Measurements from ENCODE around the gene CNST.
"Not testable (repeated sequence)": the region's sequence is repeated elsewhere in the genome, so short reads cannot be mapped to it uniquely, and the experiment has no call there.

CNST gene

DNA sequence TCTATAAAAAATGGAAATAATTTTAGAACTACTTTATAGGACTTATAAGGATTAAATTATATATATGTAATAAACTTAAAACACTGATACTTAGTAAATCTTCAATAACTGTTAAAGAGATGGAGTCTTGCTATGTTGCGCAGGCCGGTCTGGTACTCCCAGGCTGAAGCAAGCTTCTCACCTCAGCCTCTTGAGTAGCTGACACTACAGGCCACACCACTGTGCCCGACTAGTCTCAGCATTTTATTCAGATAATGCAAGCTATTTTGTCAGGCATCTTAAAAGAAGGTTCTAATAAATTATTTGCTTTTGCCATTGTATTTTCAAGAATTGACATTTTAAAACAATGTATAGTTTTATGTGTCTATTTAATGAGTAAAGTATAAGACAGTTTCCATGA, 20.8 kb downstream of the CNST start:
- no peak for DNase-seq

- no peak for DNase-seq
Measured at GRCh38 chr1:246587606-246588005, 21.4 kb downstream of the CNST start.

GRCh38 chr1:246588159-246588721, 22.0 kb downstream of the CNST start:
- DNase-seq = no peak

- DNase-seq = not testable (repeated sequence)
Measured at GRCh38 chr1:246589919-246590318, 23.7 kb downstream of the CNST start.

GRCh38 chr1:246591047-246591446, 24.8 kb downstream of the CNST start:
- no peak for DNase-seq

GRCh38 chr1:246591504-246591903, 25.2 kb downstream of the CNST start:
- DNase-seq = no peak

DNA sequence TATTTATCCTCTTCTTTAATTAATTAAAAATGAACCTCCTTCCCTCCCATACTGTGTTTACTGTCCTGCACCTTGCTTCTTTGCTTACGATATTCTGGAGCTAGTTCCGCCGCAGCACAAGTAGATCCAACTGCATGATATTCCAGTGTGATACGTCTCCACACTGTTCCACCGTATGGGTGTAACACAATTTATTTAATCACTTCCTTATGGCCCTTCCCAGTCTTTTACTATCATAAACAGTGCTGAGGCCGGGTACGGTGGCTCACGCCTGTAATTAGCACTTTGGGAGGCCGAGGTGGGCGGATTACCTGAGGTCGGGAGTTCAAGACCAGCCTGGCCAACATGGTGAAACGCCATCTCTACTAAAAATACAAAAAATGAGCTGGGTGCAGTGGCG, 25.7 kb downstream of the CNST start:
- DNase-seq = no peak

GRCh38 chr1:246592695-246593094, 26.4 kb downstream of the CNST start:
- no peak for DNase-seq

GRCh38 chr1:246595146-246595545, 28.9 kb downstream of the CNST start:
- no peak for DNase-seq

- no peak for DNase-seq
Measured at GRCh38 chr1:246597340-246597739, 31.1 kb downstream of the CNST start.

- no peak for DNase-seq
Measured at GRCh38 chr1:246597971-246598370, 31.7 kb downstream of the CNST start.

DNA sequence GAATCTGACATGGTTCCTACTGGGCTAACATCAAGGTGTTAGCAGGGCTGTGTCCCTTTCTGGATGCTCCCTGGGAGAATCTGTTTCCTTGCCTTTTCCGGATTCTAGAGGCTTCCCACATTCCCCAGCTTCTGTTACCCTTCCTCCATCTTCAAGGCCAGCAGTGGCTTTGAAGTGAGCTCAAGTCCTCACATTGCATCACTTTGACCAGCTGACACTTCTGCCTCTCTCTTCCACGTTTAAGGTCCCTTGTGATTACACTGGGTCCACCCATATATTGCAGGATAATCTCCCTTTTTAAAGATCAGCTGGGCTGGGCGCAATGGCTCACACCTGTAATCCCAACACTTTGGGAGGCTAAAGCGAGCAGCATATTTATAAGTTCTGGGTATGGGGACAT, 33.1 kb downstream of the CNST start:
- no peak for DNase-seq

GRCh38 chr1:246600579-246600978, 34.3 kb downstream of the CNST start:
- DNase-seq = no peak

DNA sequence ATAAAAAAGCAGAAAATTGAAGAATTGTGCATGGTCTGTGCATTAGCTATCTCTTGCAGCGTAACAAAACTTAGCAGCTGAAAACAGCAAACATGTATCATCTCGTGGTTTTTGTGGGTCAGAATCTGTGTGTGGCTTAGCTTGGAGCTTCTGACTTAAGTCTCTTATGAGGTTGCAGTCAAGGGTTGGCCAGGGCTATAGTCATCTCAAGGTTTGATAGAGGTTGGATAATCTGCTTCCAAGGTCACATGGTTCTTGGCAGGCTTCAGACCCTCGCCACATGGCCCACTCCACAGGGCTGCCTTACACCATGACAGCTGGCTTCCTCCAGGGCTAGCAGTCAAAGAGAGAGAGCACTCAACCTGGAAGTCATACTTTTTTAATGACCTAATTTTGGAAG, 35.9 kb downstream of the CNST start:
- DNase-seq = no peak

DNA sequence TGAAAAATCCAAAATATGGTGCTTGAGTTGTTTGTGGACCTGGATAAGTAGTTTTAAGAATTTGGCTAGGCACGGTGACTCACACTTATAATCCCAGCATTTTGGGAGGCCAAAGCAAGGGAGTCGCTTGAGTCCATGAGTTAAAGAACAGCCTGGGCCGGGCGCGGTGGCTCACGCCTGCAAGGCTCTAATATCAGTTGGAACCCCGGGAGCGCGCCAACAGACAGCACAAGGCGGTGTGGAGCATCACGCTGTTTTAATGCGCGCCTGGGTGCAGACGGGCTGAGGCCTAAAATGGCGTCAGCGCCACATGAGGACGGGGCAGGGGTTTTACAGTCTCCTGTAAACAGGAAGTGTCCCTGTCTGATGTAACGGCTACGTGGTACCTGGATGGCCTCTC, 39.0 kb downstream of the CNST start:
- DNase-seq = not testable (repeated sequence)

GRCh38 chr1:246607462-246607861, 41.2 kb downstream of the CNST start:
- DNase-seq = no peak

GRCh38 chr1:246608616-246609376, 42.5 kb downstream of the CNST start:
- DNase-seq = no peak

DNA sequence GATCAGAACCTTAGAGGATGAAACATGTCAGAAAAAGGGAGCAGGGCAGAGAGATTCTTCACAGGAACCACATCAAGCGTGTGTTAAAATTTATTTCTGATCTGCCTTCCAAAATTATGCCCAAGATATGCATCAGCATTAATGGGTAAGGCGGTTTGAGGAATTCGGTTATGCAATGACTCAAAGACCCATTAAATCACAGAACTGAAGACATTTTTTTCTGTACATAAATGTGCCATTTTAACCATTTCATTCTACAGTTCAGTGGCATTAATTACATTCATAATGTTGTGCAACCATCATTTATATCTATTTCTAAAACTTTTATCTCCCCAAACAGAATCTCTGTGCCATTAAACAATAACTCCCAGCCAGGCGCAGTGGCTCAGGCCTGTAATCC, 43.4 kb downstream of the CNST start:
- no peak for DNase-seq

DNA sequence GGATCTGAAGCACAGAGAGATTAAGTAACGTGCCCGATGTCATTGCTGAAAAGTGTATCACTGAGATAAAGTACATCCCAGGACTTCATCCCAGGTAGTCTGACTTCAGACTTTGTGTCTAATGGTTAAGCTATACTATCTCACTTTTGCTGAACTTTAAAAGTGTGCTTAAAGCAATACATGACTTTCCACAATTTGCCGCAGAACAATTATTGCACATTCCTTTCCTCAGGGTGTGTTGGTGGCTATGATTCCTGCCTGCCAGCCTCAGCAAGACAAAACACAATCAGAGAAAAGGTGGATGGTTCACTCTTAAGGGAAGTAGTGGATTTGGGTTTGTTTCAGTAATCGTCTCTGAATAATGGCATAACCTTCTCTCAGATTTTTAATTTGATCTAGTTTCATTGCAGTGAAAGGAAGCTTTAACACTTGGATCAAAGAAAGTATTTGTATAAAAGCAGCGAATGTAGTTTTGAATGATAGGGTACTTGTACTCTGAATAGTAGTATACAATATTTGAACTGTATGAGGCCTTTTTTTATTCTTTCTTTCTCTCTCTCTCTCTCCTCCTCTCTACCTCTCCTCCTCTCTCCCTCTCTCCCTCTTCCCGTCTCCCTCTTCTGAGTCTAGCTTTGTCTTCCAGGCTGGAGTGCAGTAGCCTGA, 47.0 kb downstream of the CNST start:
- no peak for DNase-seq

GRCh38 chr1:246617156-246617555, 50.9 kb downstream of the CNST start:
- DNase-seq = no peak

DNA sequence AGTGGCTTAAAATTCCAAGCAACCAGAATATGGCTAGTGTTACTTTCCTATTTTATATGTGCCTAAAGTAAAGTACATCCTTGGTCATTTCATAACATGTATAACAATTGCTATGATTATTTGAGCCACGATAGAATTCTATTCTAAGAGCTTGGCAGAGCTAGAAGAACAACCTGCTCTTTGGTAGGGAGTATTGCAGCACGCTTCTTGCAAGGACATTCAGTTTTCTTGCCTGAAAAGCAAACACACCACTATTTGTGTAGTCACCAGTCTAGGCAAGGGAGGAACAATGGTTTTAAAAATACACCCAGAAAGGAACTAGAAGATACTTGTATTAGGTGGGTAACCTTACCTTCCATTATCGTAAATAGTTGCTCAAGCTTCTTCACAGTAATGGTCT, 51.5 kb downstream of the CNST start:
- DNase-seq = no peak

- no peak for DNase-seq
Measured at GRCh38 chr1:246618240-246618808, 52.1 kb downstream of the CNST start.

DNA sequence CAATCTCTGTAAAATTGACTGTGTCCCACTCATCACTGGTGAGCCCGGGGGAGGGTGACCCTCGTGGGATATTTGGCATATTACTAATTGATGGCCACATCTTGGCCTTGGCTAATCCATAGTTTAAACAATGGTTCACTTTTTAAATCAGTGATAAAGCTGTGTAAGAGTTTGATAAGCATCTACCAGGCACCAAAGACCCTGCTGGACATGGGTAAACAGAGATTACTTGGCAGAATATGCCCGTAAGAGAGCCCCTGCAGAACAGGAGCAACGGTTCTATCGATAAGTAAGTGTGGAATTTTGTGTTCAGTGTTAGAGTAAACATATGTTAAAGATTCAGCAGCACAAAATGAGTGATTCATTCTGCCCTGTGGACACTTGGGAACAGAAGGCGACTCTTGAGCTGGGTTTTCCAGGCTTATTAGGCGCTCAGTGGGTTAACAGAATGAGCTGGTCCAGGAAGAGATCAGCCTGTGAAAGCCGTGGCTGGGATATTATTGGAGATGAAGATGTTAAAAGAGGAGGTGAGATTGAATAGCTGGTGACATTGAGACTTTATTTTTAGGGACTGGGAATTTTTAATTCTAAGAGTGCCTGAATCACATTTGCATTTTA, 55.9 kb downstream of the CNST start:
- no peak for DNase-seq

DNA sequence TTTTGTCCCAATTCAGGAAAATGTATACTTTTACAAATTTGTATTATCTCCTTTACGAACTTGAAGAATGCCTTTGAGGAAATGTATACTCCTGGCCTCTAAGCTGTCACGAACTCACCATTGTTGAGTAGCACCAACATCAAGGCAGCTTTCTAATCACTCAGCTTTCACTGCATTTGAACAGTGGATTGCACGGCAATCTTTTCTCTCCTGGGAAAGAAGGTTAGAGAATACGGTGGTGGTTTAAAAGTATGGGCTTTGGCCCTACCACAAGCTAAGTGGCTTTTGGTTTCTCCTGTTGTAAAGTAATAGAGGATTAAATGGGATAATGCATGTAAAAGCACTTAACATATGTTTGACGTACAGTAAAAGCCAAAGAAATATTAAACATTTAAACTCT, 57.8 kb downstream of the CNST start:
- no peak for DNase-seq
